Ovary (tissue), 3 donors: ENCODE results near the gene RALBP1.

Experiments used
- CTCF ChIP-seq, 3 donors: fragments of 450-650 bp in 2 of 3; fragments of 200-600 bp in 1 of 3; IDR thresholded peaks; one replicate each; pipeline versions ENCODE4 v1.5.1 to v1.8.0; 2016 to 2022; ENCODE audit warnings: antibody characterized with exemption in 3 of 3, mild to moderate bottlenecking in 1 of 3
- EP300 ChIP-seq: sonication (generic); formaldehyde crosslinking; IDR thresholded peaks from one replicate; pipeline ENCODE4 v1.6.1; 2017; ENCODE audit warnings: antibody characterized with exemption
- donor health status: DM: no; HTN: no; CAD: no.

GRCh38 chr18:9483526-9483925, 8.2 kb downstream of the RALBP1 start:
- TF ChIP-seq CTCF (IDR thresholded peaks at IDR 0.05): no peak
- no peak for TF ChIP-seq EP300
